GM12874 (cell line): ENCODE measurements around the gene CYB561.

ENCODE experiments used
- CTCF ChIP-seq: IDR thresholded peaks from 2 replicates; pipeline ENCODE4 v1.5.1; 2011; ENCODE audit warnings: low read depth, mild to moderate bottlenecking, control low read depth, low read length, moderate library complexity; ENCODE audit not compliant: insufficient read depth

The CYB561 gene

GRCh38 chr17:63477480-63478440 lies 31.7 kb upstream of the CYB561 start:
- no peak for TF ChIP-seq CTCF

GRCh38 chr17:63476854-63477479 lies 30.9 kb upstream of the CYB561 start, which contains the start of gene ACE:
Gene ACE, plus strand, starts transcription at chr17:63477061. Its CDS starts 34 bp downstream, at chr17:63477095.
- no peak for TF ChIP-seq CTCF

- TF ChIP-seq CTCF = no peak
Observed at GRCh38 chr17:63476459-63476853, 30.4 kb upstream of the CYB561 start.

GRCh38 chr17:63475491-63476412 lies 29.6 kb upstream of the CYB561 start:
- no peak for TF ChIP-seq CTCF

- no peak for TF ChIP-seq CTCF
Observed at GRCh38 chr17:63474586-63475460, 28.7 kb upstream of the CYB561 start.

- no peak for TF ChIP-seq CTCF
Observed at GRCh38 chr17:63474174-63474573, 28.1 kb upstream of the CYB561 start.
